ENCODE results near the gene NEDD4L.

NEDD4L gene

GRCh38 chr18:58190842-58191530 lies 147.0 kb downstream of the NEDD4L start:
- Mint-ChIP-seq H3K4me3 (no peak overlapping the region), H3K36me3 (ENCODE audit: low read depth) (no peaks in the 10 kb centered on the region), H3K9me3 (no peaks in the 10 kb centered on the region), H3K27ac (no peak overlapping the region), H3K27me3 (peaks cover 1% of the 10 kb centered on the region), H3K4me1 (ENCODE audit: low read depth) (peaks cover 15% of the 10 kb centered on the region)

- H3K36me3 Mint-ChIP-seq (ENCODE audit: low read depth) = no peaks in the 10 kb centered on the region
- no peaks in the 10 kb centered on the region for H3K9me3 Mint-ChIP-seq
- peaks cover 4% of the 10 kb centered on the region for H3K27me3 Mint-ChIP-seq
- no peak overlapping the region for H3K4me3 Mint-ChIP-seq
- peaks cover 20% of the 10 kb centered on the region for H3K4me1 Mint-ChIP-seq (ENCODE audit: low read depth)
- H3K27ac Mint-ChIP-seq = no peak overlapping the region
These were observed 147.6 kb downstream of the NEDD4L start for GRCh38 chr18:58191626-58192025.

- Mint-ChIP-seq H3K27ac (no peak overlapping the region), H3K36me3 (ENCODE audit: low read depth) (no peaks in the 10 kb centered on the region), H3K4me3 (no peak overlapping the region), H3K4me1 (ENCODE audit: low read depth) (peaks cover 20% of the 10 kb centered on the region), H3K27me3 (peaks cover 4% of the 10 kb centered on the region), H3K9me3 (no peaks in the 10 kb centered on the region)
These were observed 148.5 kb downstream of the NEDD4L start for GRCh38 chr18:58192519-58192918.

- Mint-ChIP-seq H3K4me3 (no peak overlapping the region), H3K4me1 (ENCODE audit: low read depth) (peaks cover 20% of the 10 kb centered on the region), H3K27ac (no peak overlapping the region), H3K27me3 (peaks cover 4% of the 10 kb centered on the region), H3K36me3 (ENCODE audit: low read depth) (no peaks in the 10 kb centered on the region), H3K9me3 (no peaks in the 10 kb centered on the region)
These were observed 150.0 kb downstream of the NEDD4L start for GRCh38 chr18:58194028-58194427.

GRCh38 chr18:58195278-58195765 lies 151.3 kb downstream of the NEDD4L start:
- H3K27me3 Mint-ChIP-seq = peaks cover 4% of the 10 kb centered on the region
- H3K9me3 Mint-ChIP-seq = no peaks in the 10 kb centered on the region
- peak overlapping the region; percentile 77 for H3K4me3 Mint-ChIP-seq
- H3K27ac Mint-ChIP-seq = peak overlapping the region; percentile 42
- no peaks in the 10 kb centered on the region for H3K36me3 Mint-ChIP-seq (ENCODE audit: low read depth)
- H3K4me1 Mint-ChIP-seq (ENCODE audit: low read depth) = peaks cover 20% of the 10 kb centered on the region

DNA sequence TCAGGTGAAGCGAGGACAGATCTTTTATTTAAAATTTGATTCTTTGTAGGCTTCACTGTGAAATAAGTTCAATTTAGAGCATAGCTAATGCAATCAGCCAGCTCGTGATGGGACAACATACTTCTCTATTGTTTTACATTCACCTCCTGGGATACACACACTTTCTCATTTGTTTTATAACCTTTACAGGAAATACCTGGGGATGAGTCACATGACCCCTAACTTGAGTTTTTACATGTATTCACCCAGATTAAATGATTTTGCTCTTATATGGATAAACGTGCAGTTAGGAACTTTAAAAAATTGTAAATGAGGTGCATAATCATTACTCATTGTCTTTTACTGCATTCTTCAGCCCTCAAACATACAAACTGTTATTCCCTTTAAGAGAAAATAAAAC lies 152.1 kb downstream of the NEDD4L start:
- H3K27ac Mint-ChIP-seq = no peak overlapping the region
- H3K36me3 Mint-ChIP-seq (ENCODE audit: low read depth) = no peaks in the 10 kb centered on the region
- no peaks in the 10 kb centered on the region for H3K9me3 Mint-ChIP-seq
- peak overlapping the region; percentile 77 for H3K4me3 Mint-ChIP-seq
- peaks cover 20% of the 10 kb centered on the region for H3K4me1 Mint-ChIP-seq (ENCODE audit: low read depth)
- peaks cover 4% of the 10 kb centered on the region for H3K27me3 Mint-ChIP-seq

- Mint-ChIP-seq H3K4me3 (no peak overlapping the region), H3K27ac (no peak overlapping the region), H3K27me3 (peaks cover 4% of the 10 kb centered on the region), H3K4me1 (ENCODE audit: low read depth) (peaks cover 20% of the 10 kb centered on the region), H3K9me3 (no peaks in the 10 kb centered on the region), H3K36me3 (ENCODE audit: low read depth) (no peaks in the 10 kb centered on the region)
These were observed 153.2 kb downstream of the NEDD4L start for GRCh38 chr18:58196881-58197872.

- Mint-ChIP-seq H3K9me3 (no peaks in the 10 kb centered on the region), H3K4me1 (ENCODE audit: low read depth) (peaks cover 2% of the 10 kb centered on the region), H3K27ac (no peak overlapping the region), H3K27me3 (no peaks in the 10 kb centered on the region), H3K4me3 (no peak overlapping the region), H3K36me3 (ENCODE audit: low read depth) (no peaks in the 10 kb centered on the region)
These were observed 157.2 kb downstream of the NEDD4L start for GRCh38 chr18:58201268-58201667.

DNA sequence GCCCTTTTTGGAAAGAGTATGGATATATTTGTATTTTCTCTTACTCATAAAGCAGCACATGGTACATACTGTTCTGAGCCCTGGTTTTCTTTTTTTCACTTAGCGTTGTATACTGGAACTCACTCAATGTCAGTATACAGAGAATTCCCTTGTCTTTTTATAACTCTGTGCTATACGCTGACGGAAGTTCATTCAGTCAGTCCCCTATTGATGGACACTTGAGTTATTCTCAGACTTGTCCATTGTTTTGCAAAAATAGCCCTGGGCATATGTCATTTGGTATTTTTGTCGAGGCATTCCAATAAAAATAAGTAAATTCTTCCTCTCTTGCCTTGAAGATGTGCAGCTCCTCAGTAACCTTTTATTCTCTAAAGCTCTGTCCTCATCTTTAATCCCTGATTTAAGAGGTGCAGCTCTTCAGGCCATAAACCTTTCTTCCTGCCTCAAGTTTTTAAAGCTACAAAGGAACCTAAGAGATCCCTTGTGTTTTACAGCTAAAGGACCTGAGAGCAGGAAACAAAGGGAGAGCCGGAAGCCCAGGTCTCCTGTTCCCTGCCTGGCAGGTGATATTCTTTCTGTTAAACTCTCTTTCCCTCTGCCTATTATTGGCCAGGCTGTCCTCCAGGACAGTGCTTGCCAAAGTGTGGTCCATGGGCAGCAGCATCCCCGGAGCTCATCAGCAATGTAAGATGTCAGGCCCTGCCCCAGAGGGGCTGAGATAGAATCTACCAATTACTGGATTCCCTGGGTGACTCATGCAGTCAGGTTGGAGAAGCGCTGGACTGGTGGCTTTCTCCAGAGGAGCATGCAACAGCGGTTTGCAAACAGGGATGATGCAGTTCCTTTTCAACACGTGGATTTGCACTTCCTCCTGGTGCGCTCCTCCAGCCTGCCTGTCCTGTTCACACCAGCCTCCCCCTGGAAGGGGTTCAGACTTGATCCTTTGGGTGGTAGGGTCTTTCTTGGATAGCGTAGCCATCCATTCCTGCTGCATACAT lies 158.0 kb downstream of the NEDD4L start:
- no peak overlapping the region for H3K4me3 Mint-ChIP-seq
- H3K4me1 Mint-ChIP-seq (ENCODE audit: low read depth) = no peaks in the 10 kb centered on the region
- H3K27me3 Mint-ChIP-seq = peaks cover 3% of the 10 kb centered on the region
- no peak overlapping the region for H3K27ac Mint-ChIP-seq
- no peaks in the 10 kb centered on the region for H3K9me3 Mint-ChIP-seq
- H3K36me3 Mint-ChIP-seq (ENCODE audit: low read depth) = no peaks in the 10 kb centered on the region

- H3K9me3 Mint-ChIP-seq = no peaks in the 10 kb centered on the region
- no peak overlapping the region for H3K27ac Mint-ChIP-seq
- H3K4me3 Mint-ChIP-seq = no peak overlapping the region
- no peaks in the 10 kb centered on the region for H3K36me3 Mint-ChIP-seq (ENCODE audit: low read depth)
- H3K27me3 Mint-ChIP-seq = peaks cover 5% of the 10 kb centered on the region
- H3K4me1 Mint-ChIP-seq (ENCODE audit: low read depth) = peaks cover 7% of the 10 kb centered on the region
These were observed 160.9 kb downstream of the NEDD4L start for GRCh38 chr18:58204776-58205442.

DNA sequence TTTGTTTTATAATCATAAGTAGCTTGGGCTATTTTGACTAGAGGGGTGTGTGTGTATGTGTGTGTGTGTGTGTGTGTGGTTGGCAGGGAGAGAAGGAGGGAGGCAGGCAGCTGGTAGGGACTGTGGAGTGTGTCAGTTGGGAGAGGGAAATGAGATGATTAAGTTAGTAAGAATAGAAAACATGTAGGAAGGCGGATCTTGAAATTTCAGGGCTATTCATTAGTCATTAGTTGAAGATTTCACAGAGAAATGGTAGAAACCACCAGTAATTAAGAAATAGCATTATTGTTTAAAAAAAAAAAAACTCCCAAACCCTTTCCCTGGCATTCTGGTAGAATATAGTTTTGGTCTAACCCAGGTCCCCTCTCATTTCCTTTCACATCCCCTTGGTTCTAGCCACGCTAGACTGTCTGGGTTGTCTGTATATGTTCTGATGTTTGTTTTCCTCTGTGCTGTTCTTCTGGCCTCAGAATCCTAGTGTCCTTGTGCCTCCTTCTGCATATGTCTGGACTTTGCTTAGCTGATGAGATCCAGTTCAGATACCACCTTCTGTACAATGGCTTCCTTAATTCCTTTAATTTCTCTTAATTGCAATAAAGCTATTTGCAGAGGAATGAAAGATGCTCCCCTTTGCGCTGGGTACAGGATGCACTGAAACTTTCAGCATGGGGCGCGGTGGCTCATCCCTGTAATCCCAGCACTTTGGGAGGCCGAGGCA lies 161.6 kb downstream of the NEDD4L start:
- H3K27me3 Mint-ChIP-seq = peaks cover 9% of the 10 kb centered on the region
- H3K27ac Mint-ChIP-seq = no peak overlapping the region
- no peaks in the 10 kb centered on the region for H3K9me3 Mint-ChIP-seq
- H3K4me3 Mint-ChIP-seq = no peak overlapping the region
- H3K4me1 Mint-ChIP-seq (ENCODE audit: low read depth) = peaks cover 7% of the 10 kb centered on the region
- H3K36me3 Mint-ChIP-seq (ENCODE audit: low read depth) = no peaks in the 10 kb centered on the region

GRCh38 chr18:58207520-58208152 lies 163.6 kb downstream of the NEDD4L start:
- H3K4me3 Mint-ChIP-seq = no peak overlapping the region
- H3K36me3 Mint-ChIP-seq (ENCODE audit: low read depth) = no peaks in the 10 kb centered on the region
- H3K27ac Mint-ChIP-seq = no peak overlapping the region
- peaks cover 9% of the 10 kb centered on the region for H3K27me3 Mint-ChIP-seq
- peaks cover 7% of the 10 kb centered on the region for H3K4me1 Mint-ChIP-seq (ENCODE audit: low read depth)
- no peaks in the 10 kb centered on the region for H3K9me3 Mint-ChIP-seq

All from stimulated activated naive CD8-positive, alpha-beta T cell treated with anti-CD3 and anti-CD28 coated beads, Interleukin-15, Interleukin-2, amounts not matched to agents 100 ng/mL and 50 ng/mL, for 24 hours (primary cell).